Thyroid gland (tissue), 4 donors: Measurements from ENCODE around the gene TPPP2. TPM values are rescaled to one million over a fixed set of nuclear protein-coding genes. Genes with fewer than 3 reads are reported as not detected.

Experiments used
- DNase-seq, 2 donors: peaks; one replicate each; pipeline ENCODE4 v3.0.0-alpha.2; 2019
- H3K27ac ChIP-seq, 3 donors: fragments of 200-600 bp; sonication (generic); 1 replicate in 2 of 3; 2 replicates in 1 of 3; pipeline ENCODE4 v1.5.1; 2016 to 2019; ENCODE audit warnings: mild to moderate bottlenecking in 1 of 3, moderate library complexity in 1 of 3
- H3K27me3 ChIP-seq: fragments of 200-600 bp; sonication (generic); one replicate; pipeline ENCODE4 v1.5.1; 2019
- H3K36me3 ChIP-seq, 2 donors: fragments of 200-600 bp; sonication (generic); one replicate each; pipeline ENCODE4 v1.5.1; 2016 to 2019
- H3K4me1 ChIP-seq, 2 donors: fragments of 200-600 bp; sonication (generic); one replicate each; pipeline ENCODE4 v1.5.1; 2017 to 2019
- H3K4me3 ChIP-seq, 3 donors: fragments of 200-600 bp; sonication (generic); replicated peaks in 1 of 3; 1 replicate in 2 of 3; 2 replicates in 1 of 3; pipeline ENCODE4 v1.5.1; 2016; ENCODE audit warnings: mild to moderate bottlenecking in 1 of 3
- H3K9me3 ChIP-seq: fragments of 200-600 bp; sonication (generic); one replicate; pipeline ENCODE4 v1.5.1; 2017
- CTCF ChIP-seq, 6 experiments: fragments of 200-600 bp in 3 of 6; fragments of 450-650 bp in 3 of 6; sonication (generic) in 3 of 6; IDR thresholded peaks; one replicate each; pipeline ENCODE4 v1.5.1; 2016 to 2019; ENCODE audit warnings: antibody characterized with exemption in 6 of 6, mild to moderate bottlenecking in 2 of 6, inconsistent platforms in 1 of 6, moderate library complexity in 1 of 6
- POLR2A ChIP-seq, 2 donors: fragments of 450-650 bp; IDR thresholded peaks; one replicate each; pipeline ENCODE4 v1.6.1; 2017; ENCODE audit warnings: antibody characterized with exemption in 2 of 2, mild to moderate bottlenecking in 2 of 2, moderate library complexity in 1 of 2
- WGBS, 2 donors: methylation state at CpG; one replicate each; pipeline ENCODE4 v1.1.5; 2017; 5-methylcytosine and 5-hydroxymethylcytosine counted together
- intact Hi-C: fragments of 100-400 bp; cut with DNase I; formaldehyde crosslinking; loops from one replicate; pipeline ENCODE4 v1.15.1; 2023
- total RNA-seq, 4 donors: library from RNA; depleted of rRNA; stranded (reverse); fragments of >200 nt; gene quantifications; one replicate each; pipeline ENCODE4 v1.2.3, GENCODE V29; 2016

The TPPP2 gene
- total RNA-seq, 4 donors from 2014 or later, result not detected

- WGBS, 2 donors, result 32 to 39% methylated on average over 17 of the region's 17 CpGs
- H3K27me3 ChIP-seq, result no peaks in the 10 kb centered on the region
- intact Hi-C loops, result no loop called here
- TF ChIP-seq POLR2A (IDR thresholded peaks at IDR 0.05) (no peak), CTCF (IDR thresholded peaks at IDR 0.05) (no peak)
- H3K4me1 ChIP-seq, result peaks cover 8 to 23% of the 10 kb centered on the region in 2 donors
- H3K9me3 ChIP-seq, result no peaks in the 10 kb centered on the region
- H3K27ac ChIP-seq, result peak overlapping the region; percentile 82 to 94 (median 86)
- peaks cover 5 to 11% of the 10 kb centered on the region in 2 donors for H3K36me3 ChIP-seq
- DNase-seq, result no peak
- H3K4me3 ChIP-seq, result peak overlapping the region; percentile 19 to 94 (median 93)
These were observed 6.0 kb upstream of the TPPP2 start for GRCh38 chr14:21023817-21024584.

- peak within 1 kb of the TSS; percentile 82 to 94 (median 86) for H3K27ac ChIP-seq
- peak; percentile 86 to 87 for DNase-seq
- 1 to 3% methylated on average over 12 to 29 of the region's 72 CpGs for WGBS, 2 donors
- intact Hi-C loops, result no loop called here
- peaks cover 8 to 23% of the 10 kb centered on the region in 2 donors for H3K4me1 ChIP-seq
- no peaks in the 10 kb centered on the region for H3K27me3 ChIP-seq
- peak in 1 of 6 experiments; percentile 2 for TF ChIP-seq CTCF (IDR thresholded peaks at IDR 0.05)
- peak in 1 of 2 donors; percentile 76 for TF ChIP-seq POLR2A (IDR thresholded peaks at IDR 0.05)
- no peaks in the 10 kb centered on the region for H3K9me3 ChIP-seq
- peak within 1 kb of the TSS; percentile 19 to 94 (median 93) for H3K4me3 ChIP-seq
- peaks cover 0 to 3% of the 10 kb centered on the region in 2 donors for H3K36me3 ChIP-seq
These were observed 5.2 kb upstream of the TPPP2 start, which contains the start of gene NDRG2 for GRCh38 chr14:21024585-21025370. Gene NDRG2, minus strand, starts transcription at chr14:21025061. Its CDS starts 1,746 bp downstream, at chr14:21023315.

- TF ChIP-seq CTCF (IDR thresholded peaks at IDR 0.05) (no peak), POLR2A (IDR thresholded peaks at IDR 0.05) (no peak)
- H3K4me1 ChIP-seq, result peaks cover 8 to 23% of the 10 kb centered on the region in 2 donors
- WGBS, 2 donors, result 14 to 26% methylated on average over 9 of the region's 58 CpGs
- H3K4me3 ChIP-seq, result peak overlapping the region; percentile 19 to 94 (median 93)
- H3K36me3 ChIP-seq, result no peaks in the 10 kb centered on the region
- H3K27me3 ChIP-seq, result no peaks in the 10 kb centered on the region
- intact Hi-C loops, result no loop called here
- H3K9me3 ChIP-seq, result no peaks in the 10 kb centered on the region
- DNase-seq, result peak; percentile 43 to 56
- H3K27ac ChIP-seq, result peak overlapping the region; percentile 82 to 94 (median 86)
These were observed 4.4 kb upstream of the TPPP2 start for GRCh38 chr14:21025371-21026273.

GRCh38 chr14:21026274-21026987 is 3.6 kb upstream of the TPPP2 start:
- H3K27me3 ChIP-seq, result no peaks in the 10 kb centered on the region
- peak overlapping the region; percentile 52 to 94 (median 82) for H3K27ac ChIP-seq
- no peak for DNase-seq
- intact Hi-C loops, result no loop called here
- peaks cover 8 to 23% of the 10 kb centered on the region in 2 donors for H3K4me1 ChIP-seq
- TF ChIP-seq POLR2A (IDR thresholded peaks at IDR 0.05) (no peak), CTCF (IDR thresholded peaks at IDR 0.05) (no peak)
- H3K9me3 ChIP-seq, result no peaks in the 10 kb centered on the region
- H3K36me3 ChIP-seq, result no peaks in the 10 kb centered on the region
- WGBS, 2 donors, result 69 to 74% methylated on average over 7 of the region's 7 CpGs
- no peak overlapping the region for H3K4me3 ChIP-seq
